NCI-H524 (cell line): ENCODE data around the gene ZC3H11A.
"Not testable (repeated sequence)": the region's sequence is repeated elsewhere in the genome, so short reads cannot be mapped to it uniquely, and the experiment has no call there.

ENCODE experiments used
- DNase-seq, 2 experiments: peaks; one replicate each; lab custom pipeline; 2025; lab: John Stamatoyannopoulos, UW

ZC3H11A gene

GRCh38 chr1:203781962-203782361 is 13.5 kb upstream of the ZC3H11A start:
- DNase-seq = no peak

GRCh38 chr1:203789966-203790365 is 5.5 kb upstream of the ZC3H11A start:
- no peak for DNase-seq

- no peak for DNase-seq
Measured at GRCh38 chr1:203791498-203791897, 3.9 kb upstream of the ZC3H11A start.

GRCh38 chr1:203792486-203792885 is 2.9 kb upstream of the ZC3H11A start:
- no peak for DNase-seq

- DNase-seq = not testable (repeated sequence)
Measured at GRCh38 chr1:203793561-203793960, 1.9 kb upstream of the ZC3H11A start.

- no peak for DNase-seq
Measured at GRCh38 chr1:203794764-203795440, 521 bp upstream of the ZC3H11A start.

GRCh38 chr1:203796236-203796605 is 798 bp downstream of the ZC3H11A start:
- DNase-seq = peak in 1 of 2 experiments; percentile 37

- no peak for DNase-seq
Measured at GRCh38 chr1:203797216-203797615, 1.8 kb downstream of the ZC3H11A start.

- DNase-seq = peak in 1 of 2 experiments; percentile 15
Measured at GRCh38 chr1:203797948-203798655, 2.7 kb downstream of the ZC3H11A start.

- DNase-seq = no peak
Measured at GRCh38 chr1:203799157-203799556, 3.7 kb downstream of the ZC3H11A start.

- no peak for DNase-seq
Measured at GRCh38 chr1:203799971-203800370, 4.5 kb downstream of the ZC3H11A start.

GRCh38 chr1:203805689-203806088 is 10.3 kb downstream of the ZC3H11A start:
- DNase-seq = no peak

- no peak for DNase-seq
Measured at GRCh38 chr1:203807196-203807595, 11.8 kb downstream of the ZC3H11A start.

GRCh38 chr1:203813581-203814341 is 18.3 kb downstream of the ZC3H11A start:
- DNase-seq = no peak

- no peak for DNase-seq
Measured at GRCh38 chr1:203818399-203818798, 23.0 kb downstream of the ZC3H11A start.

GRCh38 chr1:203823306-203823705 is 27.9 kb downstream of the ZC3H11A start:
- DNase-seq = peak in 1 of 2 experiments; percentile 13

GRCh38 chr1:203826175-203826574 is 30.8 kb downstream of the ZC3H11A start:
- no peak for DNase-seq

- no peak for DNase-seq
Measured at GRCh38 chr1:203828002-203828401, 32.6 kb downstream of the ZC3H11A start.

GRCh38 chr1:203828503-203828902 is 33.1 kb downstream of the ZC3H11A start:
- no peak for DNase-seq

GRCh38 chr1:203829247-203829646 is 33.8 kb downstream of the ZC3H11A start:
- not testable (repeated sequence) for DNase-seq

- no peak for DNase-seq
Measured at GRCh38 chr1:203835476-203835875, 40.1 kb downstream of the ZC3H11A start.

- no peak for DNase-seq
Measured at GRCh38 chr1:203839081-203839480, 43.7 kb downstream of the ZC3H11A start.
